Spleen (tissue), 7 donors: ENCODE data around the gene QDPR.

Source experiments
- CTCF ChIP-seq, 11 experiments: fragments of 200-600 bp in 7 of 11; fragments of 450-650 bp in 4 of 11; sonication (generic) in 4 of 11; IDR thresholded peaks in 8 of 11; conservative IDR thresholded peaks in 3 of 11; 1 replicate in 7 of 11; 2 replicates in 4 of 11; pipeline versions ENCODE4 v1.4.0 to v1.8.0; 2016 to 2021; ENCODE audit warnings: antibody characterized with exemption in 11 of 11, inconsistent platforms in 4 of 11, mild to moderate bottlenecking in 1 of 11
- POLR2A ChIP-seq, 3 donors: fragments of 450-650 bp; IDR thresholded peaks; one replicate each; pipeline ENCODE4 v1.5.1; 2017; ENCODE audit warnings: antibody characterized with exemption in 3 of 3, mild to moderate bottlenecking in 1 of 3
- POLR2AphosphoS5 ChIP-seq, 3 donors: sonication (generic); formaldehyde crosslinking; IDR thresholded peaks; one replicate each; pipeline ENCODE4 v1.5.1; 2017; ENCODE audit warnings: antibody characterized with exemption in 3 of 3
- donor health status: DM: no; HTN: no; CAD: no; lungs with moderate emphysema.
- donor health status: DM: no; HTN: no; CAD: no.
- donor health status: DM: no; HTN: no; CAD: no.

- TF ChIP-seq POLR2AphosphoS5 (IDR thresholded peaks at IDR 0.05), result no peak
- no peak for TF ChIP-seq CTCF (IDR thresholded peaks at IDR 0.05 in 8 of 11, conservative IDR thresholded peaks at IDR 0.05 in 3 of 11)
- TF ChIP-seq POLR2A (IDR thresholded peaks at IDR 0.05), result no peak
Observed at GRCh38 chr4:17557880-17558279, 46.0 kb upstream of the QDPR start.
